NCI-H187 treated with DMSO at 0.1 percent for 48 hours (cell line): ENCODE results near the gene ZBTB16.

Experiments used
- DNase-seq: peaks from one replicate; lab custom pipeline; 2025; lab: John Stamatoyannopoulos, UW

The ZBTB16 gene

DNA sequence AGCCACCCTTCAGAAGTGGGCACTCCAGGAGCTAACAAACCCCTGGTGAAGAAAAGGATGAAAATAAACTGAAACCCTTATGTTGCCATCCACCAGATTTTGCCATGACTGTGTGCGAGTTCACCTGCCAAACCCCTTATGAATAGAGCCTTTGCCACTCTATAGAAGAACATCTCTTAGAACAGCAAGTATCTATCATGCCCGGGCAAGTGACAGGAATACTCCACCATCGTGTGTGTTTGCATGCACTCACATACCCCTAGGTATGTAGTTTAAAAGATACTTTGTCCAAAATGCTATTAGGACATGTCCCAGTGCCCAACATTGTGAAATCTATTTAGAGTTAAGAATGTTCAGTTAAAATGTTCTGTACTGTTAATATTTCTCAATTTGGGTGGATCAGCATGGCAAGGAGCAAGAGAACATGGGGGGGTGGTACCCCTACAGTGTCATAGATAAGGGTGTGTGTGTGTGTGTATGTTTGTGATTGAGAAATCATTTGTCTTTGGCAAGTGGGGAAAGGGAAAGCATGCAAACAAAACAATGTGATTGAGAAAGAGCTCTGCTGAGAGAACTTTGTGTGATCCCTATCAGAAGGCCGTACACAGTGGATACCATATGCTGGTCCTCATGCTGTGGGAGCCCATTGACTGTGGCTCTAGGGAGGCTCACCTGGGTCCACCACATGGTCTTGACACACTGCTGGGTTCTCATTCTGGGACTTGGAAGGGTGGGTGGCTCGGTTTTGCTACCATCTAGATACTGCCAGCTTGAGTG is 94.9 kb downstream of the ZBTB16 start:
- no peak for DNase-seq

DNA sequence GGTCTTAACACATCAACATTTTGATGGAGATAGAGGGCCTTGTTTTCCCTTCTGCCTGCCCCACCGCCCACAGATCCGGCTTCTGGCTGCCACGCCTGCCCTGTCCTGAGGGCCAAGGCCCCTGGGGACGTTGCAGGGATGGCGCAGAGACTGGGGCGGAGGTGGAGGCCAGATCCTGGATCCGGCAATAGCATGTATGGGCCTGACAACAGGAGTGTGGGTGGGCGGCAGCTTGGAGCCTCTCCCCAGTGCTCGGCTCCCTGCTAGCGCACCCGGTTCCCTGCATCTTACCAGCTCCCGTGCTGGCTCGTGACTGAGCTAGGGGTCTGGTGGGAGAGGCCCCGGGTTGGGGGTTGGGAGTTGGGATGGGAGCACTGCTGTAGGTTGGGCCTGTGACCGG is 95.6 kb downstream of the ZBTB16 start:
- no peak for DNase-seq

DNA sequence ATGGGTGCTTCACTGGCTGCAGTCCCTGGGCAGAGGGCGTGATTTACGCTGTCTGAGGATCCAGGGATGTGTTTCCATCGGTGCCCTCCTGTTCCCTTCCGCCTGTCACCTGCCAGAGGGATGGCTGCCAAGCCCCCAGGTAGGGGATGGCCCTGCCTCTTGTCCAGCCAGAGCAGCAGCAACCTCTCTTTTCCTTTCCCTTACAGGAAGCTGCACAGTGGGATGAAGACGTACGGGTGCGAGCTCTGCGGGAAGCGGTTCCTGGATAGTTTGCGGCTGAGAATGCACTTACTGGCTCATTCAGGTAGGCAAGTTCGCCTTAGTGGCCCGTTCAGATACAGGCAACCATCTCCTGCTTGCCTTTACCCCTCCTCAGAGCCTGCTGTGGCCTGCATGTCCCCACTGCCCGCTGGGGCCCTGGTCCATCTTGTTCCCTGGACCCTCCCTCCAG is 96.6 kb downstream of the ZBTB16 start:
- DNase-seq, result no peak

DNA sequence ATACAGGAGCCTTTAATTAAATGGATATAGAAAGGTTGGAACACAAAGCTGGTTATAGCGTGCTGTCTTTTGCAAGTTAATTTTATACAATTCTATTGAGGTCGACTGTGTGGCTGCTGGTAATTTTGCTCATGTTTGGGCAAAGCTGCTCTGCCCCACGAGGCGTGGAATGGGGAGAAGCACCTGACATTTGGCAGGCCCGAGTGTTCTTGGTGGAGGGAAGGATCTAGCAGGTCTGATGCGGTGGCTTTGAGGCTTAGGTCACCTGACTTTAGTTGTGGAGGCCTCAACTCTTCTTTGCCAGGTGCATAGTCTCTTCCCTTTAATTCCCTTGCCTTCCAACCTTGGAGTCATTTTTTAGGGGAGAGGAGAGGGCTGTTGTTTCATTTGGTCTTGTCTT is 97.3 kb downstream of the ZBTB16 start:
- no peak for DNase-seq

DNA sequence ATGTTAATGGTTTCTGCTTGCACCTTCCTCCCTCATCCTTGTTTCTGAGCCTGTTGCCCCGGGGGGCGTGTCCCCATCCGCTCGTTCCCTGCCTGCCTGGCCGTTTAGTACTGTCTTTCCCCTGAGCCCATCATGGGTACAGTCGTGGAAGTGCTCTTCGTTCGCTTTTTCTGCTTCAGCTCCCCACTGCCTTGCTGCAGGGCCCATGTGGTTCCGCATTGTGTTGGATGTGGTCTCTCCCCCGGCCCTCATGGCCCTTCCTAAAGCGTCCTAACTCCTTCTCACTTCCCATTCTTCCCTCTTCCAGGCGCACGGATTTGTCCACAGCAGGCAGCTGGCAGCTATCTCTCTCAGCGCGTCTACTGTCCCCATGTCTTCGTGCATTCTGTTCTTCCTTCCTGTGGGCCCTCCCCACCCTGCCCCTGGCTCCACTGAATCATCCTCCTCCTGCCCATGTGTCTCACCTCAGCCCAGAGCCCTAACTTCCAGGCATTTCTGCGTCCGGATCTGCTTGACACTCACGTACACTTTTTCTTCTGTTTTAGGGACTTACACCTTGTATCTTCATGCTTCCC is 98.1 kb downstream of the ZBTB16 start:
- DNase-seq, result no peak

DNA sequence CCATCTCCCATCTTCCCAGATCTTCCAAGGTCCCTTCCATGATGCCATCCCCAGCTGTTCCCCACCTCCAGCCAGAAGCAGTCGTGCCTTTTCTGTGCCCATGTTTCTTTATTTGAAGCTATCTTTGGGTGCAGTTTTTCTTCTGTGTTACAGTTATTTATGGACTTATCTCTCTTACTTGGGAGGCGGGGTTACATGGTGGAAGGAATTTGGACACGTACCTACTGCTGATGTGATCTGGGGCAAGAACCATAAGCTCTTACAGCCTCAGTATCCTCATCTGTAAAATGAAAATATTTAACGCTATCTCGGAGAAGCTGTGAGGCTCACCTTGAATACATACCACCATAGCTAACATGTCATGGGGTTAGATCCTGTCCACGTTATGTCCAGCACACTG is 98.9 kb downstream of the ZBTB16 start:
- no peak for DNase-seq

DNA sequence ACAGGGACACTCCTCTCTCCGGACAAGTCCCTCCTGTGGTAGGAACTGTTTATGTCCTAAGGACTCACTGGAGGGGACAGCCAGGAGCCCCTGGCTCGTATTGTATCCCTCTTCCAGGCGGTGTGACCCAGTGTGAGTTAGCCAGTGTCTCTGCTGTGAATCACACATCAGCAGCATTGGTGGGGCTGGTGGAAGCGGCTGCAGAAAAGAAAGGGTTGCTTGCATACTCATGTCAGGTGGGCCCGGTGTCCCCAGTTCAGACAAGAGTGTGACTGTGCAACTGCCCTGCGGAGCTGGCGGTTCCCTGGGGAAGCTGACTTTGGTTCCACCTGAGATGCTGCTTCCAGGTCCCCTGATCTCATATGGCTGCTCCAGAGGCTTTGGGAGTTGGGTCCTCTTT is 99.4 kb downstream of the ZBTB16 start:
- DNase-seq, result no peak

DNA sequence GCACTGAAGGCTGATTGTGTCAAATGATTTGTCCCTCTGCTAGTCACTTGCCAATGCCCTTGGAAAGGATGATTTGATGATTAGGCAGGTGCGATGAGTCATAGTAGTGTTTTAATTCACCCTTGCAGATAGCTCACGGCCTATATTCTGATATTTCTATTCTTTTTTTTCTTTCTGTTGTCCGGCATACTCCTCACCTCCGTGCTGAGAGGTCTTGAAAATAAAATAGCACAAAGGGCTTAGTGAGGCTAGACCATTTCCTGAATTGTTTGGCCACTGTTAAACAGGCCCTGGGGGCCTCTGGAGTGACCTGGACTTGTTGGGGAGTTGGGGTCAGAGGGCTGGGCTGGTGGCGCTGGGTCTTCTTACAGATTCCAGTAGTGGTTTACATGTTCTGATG is 99.8 kb downstream of the ZBTB16 start:
- DNase-seq, result no peak

DNA sequence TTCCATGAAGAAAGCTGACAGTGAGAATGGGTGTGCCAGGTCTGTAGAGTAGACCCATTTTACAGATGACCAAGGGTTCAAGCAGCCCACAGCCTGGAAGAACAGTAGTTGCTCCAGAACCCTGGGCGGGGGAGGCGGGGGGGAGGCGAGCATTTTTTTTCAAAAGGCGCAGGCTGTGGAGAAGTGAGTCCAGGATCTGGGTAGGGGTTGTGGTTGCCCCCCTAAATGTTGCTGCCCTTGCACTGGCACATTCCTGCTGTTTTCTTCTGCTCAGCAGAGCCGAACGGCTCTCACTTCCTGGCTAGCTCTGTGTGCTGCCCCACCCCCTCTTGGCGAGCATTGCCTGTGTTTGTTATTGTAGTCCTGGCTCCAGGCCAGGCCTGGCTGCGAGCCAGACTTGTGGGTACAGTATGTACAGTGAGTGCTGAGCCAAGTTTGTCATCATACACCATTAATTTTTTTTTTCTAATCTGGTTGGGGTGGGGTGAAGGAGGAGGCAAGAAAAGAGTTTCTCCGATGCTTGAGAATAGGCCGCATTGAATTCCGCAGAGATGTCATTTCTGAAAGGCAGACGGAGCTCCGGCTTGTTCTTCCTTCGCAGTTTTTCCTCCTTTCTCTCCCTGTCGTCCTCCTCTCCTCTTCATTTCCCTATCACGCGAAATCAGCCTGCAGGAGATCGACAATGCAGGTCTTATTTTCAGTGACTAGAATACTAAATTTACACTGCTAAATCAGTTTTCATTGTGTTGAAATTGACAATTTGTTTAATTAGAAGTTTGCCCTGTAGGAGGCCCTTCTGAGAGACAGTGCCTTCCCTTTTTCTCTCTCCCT is 100.5 kb downstream of the ZBTB16 start:
- peak; percentile 83 for DNase-seq

DNA sequence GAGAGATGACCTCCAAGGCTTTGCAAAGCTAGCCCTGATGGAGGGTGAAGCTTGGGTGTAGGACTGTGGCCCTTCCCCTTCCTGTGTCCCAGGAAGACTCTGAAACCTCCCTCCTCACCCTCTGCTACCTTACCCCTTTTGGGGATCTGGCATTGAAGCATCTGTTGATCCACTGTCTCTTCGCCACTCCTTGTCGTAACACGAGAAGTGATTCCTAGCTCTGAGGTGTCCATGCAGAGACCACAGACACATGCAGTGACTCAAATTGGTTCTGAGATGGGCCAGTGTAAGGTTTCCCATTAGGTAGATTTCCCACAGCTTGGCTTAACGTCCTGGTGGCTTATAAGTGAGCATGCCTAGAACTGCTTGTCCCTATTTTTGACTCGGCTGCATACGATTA is 101.4 kb downstream of the ZBTB16 start:
- no peak for DNase-seq

DNA sequence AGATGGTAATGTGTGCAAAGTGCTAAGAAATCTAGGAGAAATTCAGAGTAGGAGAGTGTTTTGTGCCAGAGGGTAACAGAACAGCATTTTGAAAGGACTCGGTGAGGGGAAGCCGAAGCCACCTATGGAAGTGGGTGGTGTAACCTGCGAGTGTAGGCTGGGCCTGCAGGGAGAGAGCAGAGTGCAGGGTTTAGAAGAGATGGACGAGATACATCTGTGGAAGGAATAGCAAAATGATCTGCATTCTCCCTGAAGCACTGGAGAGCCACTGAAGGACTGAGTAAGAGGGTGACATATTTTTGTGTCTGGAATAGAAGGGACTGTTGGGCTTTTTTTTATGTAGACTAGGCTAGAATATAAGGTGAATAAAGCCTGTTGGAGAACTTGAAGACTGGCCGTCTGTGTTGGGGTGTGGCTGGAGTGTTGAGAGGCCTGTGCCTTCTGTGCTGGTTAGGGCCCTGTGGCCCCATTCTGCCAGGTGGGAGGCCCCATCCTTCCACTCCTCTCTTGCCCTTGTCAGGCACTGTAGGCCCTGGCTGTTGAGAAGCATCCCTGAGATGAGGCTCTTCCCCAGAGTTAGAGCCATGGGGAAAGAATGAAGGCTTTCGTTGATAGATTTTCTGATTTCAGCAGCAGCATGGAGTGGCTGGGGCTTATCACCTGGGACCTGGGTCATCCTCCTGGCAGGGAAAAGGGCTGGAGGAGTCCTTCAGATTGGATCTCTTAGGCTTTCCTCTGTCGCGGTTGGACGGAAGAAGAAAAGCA is 102.2 kb downstream of the ZBTB16 start:
- DNase-seq, result no peak

DNA sequence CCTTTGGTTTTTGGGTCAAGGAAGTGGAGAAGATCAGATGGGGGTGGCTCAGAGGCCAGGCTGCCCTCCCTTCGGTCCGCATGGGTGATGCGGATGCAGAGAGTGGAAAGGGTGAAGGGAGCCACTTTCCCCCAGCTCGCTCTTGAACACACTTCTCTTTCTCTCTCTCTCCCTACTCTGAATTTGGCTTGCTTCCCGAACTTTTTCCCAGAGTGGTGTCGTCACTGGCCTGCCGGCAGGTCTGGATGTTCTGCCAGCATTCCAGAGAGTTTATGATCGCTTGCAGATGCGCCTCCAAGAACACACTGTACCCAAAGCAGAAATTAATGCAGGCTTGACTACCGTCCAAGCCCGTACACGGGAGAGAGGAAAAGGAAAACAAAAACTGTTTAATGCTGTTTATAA is 103.2 kb downstream of the ZBTB16 start:
- no peak for DNase-seq

DNA sequence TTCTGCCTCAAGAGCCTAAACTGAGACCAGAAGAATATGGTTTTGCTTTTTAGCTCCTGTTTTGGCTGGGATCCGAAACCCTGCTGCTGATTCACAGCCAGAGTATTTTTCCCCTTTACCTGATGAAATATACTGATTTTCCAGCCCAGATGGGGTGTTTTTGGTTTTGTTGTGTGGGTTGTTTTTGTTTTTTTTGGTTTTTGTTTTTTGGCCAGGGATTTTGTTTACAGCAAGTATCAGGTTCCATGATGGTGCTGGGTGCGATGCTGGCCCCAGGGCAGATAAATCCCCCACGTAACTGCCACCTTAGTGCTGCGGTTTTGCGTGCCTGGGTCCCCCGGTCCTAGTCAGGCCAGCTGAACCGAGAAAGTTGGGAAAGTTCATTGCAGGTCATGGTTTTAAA is 103.7 kb downstream of the ZBTB16 start:
- DNase-seq, result no peak

DNA sequence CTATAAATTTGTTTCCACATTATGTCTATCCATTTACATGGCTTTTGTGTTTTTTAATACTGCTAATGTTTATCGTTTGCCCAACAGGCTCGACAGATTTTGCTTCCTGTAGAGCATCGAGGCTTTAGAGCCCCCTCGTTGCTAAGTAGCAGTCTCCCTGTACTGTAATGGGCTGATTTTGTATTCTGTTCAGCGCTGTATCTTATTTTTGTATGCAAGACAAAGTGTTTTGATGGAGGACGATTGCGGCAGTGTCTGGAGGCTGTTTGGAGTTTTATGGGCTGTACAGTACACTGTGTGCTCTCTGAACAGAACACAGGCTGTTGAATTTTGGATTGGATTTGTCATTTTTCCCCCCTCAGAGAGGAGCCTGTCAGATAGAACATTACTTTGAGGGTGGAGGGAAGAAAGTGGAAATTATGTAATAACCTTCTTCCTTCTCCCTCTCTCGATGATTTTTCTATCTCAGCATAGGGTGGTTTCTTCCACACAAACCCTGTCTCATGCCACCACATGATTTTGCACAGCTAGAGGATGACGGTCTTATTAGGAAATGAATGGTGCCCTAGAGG is 104.4 kb downstream of the ZBTB16 start:
- DNase-seq, result no peak

DNA sequence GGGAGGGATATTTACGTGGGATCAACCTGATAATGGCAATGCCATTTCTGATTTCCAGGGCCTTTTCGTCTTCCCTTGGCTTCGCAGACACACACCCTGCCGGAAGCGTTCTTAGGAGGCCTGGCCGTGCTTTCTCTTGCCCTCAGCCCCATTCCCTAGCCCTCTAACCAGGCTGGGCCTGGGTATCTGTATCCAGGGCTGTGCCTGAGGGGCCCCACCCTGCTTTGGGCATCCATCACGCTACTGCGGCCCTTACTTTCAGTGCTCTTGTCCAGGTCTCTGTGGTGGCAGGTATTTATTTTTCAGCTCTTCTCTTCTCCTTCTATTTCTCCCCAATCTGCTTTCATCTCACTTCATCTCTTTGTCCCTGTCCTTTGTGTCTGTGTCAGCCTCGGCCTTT is 105.0 kb downstream of the ZBTB16 start:
- DNase-seq, result no peak

DNA sequence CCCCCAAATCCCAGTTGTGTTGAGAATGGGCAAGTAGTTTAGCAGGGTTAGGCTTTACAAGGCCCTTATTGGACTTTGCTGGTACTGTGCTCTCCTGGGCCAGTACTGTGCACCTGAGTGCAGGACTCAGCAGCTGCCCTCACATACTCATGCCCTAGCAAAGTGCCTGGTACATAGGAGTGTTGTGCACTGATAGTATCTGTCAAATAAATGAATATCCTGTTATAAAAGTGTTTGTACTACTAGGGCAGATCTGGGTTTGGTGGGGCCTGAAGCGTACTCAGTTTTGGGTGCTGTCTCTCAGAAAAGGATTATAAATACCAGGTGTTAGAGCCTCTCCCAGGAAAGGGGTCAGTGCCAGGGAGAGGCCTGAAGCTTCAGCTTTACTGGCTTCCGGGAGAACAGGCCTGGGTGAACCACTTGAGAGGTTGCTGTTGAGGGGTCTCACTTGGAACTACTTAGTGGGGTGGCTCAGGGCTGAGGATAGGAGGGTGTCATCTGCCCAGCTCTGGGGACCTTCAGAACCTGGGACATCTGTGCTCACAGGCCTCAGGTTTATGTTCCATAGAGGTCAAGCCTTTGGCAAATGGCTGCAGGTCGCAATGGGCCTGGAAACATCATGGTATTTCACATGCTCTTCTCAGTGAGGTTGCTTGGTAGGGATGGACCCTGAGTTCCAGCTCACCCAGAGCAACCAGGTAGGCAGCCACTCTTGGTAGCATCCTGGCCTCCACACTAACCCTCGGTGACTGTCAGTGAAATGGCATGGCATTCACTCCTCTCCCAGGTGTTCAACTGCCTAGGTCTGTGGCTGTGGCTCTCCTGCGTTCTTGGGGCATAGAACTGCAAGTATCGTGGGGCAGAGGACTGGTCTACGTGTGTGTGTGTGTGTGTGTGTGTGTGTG is 106.1 kb downstream of the ZBTB16 start:
- DNase-seq, result no peak

DNA sequence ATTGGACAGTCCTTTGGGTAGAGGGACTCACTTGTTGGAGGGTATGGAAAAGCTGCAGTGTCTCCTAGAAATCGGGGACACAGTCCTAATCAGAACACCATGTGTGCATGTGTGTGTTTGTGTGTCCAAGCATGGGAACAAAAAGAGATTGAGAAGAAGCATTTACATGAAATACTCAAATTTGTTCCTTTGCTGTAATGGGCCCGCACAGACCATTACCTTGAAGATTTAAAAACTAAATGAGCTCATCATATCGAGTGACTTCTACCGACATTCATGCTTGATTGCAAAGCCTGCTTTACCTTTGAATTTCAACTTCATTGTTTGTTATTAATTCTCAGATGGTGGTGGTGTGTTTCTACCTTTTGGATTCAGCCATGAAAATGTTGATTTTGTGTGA is 106.9 kb downstream of the ZBTB16 start:
- DNase-seq, result no peak

DNA sequence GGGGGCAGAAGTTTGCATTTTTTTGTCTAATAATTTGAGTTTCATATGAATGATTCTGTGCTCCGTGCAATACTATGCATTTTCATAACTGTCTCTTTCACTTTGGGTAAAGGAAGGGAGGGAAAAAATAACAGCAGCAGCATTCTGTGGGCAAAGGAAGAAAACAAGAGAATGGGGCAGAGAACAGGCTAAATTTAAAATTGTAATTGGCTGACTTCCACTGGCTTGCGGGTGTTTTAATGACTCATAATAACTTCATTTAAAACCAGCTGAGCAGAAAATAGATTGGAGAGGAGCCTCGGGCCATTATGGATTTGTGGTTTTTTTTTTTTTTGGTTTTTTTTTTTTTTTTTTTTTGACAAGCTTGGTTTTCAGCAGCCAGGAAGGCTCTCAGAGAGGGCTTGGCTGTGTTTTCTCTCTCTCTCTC is 107.4 kb downstream of the ZBTB16 start:
- peak; percentile 37 for DNase-seq

DNA sequence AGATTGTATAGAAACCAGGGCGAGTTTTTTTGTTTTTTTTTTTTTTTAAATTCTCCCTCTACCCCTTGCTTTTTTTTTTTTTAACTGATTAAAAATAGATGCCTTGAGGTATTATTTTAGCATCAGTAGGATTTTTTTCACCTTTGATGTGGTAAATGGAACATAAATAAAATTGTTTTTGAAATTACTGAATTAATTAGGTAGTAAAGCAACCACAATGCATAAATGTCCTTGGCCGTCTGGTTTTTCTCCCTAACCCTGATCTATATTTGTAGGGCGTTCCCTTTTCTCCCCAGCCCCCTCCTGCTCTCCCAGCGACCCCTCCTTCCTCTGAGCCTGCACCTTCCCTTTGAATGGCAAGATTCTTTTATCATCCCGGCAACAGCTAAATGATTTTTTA is 107.8 kb downstream of the ZBTB16 start:
- DNase-seq, result no peak

DNA sequence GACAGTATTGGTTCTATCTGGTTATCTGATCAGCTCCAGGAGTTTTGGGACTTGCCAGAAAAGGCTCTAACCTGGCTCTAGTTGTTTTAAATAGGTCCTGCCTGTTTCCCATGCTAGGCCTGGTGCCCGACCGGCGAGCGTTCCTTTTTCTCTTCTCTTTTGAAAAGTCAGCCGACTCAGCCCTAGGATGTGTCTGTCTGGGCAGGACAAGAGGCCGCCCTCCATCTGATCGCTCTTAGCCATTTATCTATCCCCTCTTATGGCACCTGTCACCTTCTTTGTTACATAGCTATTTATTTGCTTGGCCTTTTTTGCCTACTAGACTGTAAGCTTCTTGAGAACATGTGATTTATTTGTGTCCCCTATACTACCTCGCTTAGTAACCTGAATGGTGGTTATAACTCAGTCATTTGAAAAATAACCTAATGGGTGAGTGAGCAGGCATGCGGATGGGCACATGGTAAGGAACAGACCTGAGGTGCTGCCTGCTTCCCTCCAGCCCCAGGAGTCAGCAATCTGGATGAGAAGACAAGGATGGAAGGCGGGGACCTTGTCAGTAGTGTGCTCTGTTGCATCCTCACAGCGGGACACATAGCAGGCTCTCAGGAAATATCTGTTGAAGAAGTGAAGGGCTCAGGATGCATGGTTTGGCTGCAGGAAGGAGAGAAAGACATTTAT is 108.4 kb downstream of the ZBTB16 start:
- no peak for DNase-seq
